K562 (cell line): ENCODE results near the gene PLK1. TPM values are rescaled to one million over a fixed set of nuclear protein-coding genes. Genes with fewer than 3 reads are reported as not detected.

Experiments used
- ASH1L ChIP-seq: fragments of 450-650 bp; IDR thresholded peaks from 2 replicates; pipeline ENCODE4 v1.6.1; 2018; ENCODE audit warnings: borderline replicate concordance, mild to moderate bottlenecking, low read depth; ENCODE audit not compliant: partially characterized antibody
- BHLHE40 ChIP-seq: IDR thresholded peaks from 2 replicates; pipeline ENCODE4 v1.6.1; 2011; ENCODE audit warnings: low read length, improper control_type of control experiment
- DPF2 ChIP-seq: fragments of 450-650 bp; IDR thresholded peaks from 2 replicates; pipeline ENCODE4 v1.6.1; 2016
- MIER1 ChIP-seq: fragments of 450-650 bp; IDR thresholded peaks from 2 replicates; pipeline ENCODE4 v1.6.1; 2016; ENCODE audit warnings: antibody characterized with exemption, mild to moderate bottlenecking, low read depth
- MTF1 ChIP-seq: fragments of 250-450 bp; sonication (Bioruptor Pico); IDR thresholded peaks from 2 replicates; pipeline ENCODE4 v1.9.0; 2021; ENCODE audit warnings: moderate library complexity, mild to moderate bottlenecking, inconsistent platforms, borderline replicate concordance
- MXI1 ChIP-seq: IDR thresholded peaks from 2 replicates; pipeline ENCODE4 v1.6.1; 2011; ENCODE audit warnings: low read depth, mild to moderate bottlenecking, improper control_type of control experiment, low read length
- NFIC ChIP-seq: fragments of 450-650 bp; IDR thresholded peaks from 2 replicates; pipeline ENCODE4 v1.6.1; 2017; ENCODE audit warnings: mild to moderate bottlenecking, inconsistent platforms
- NFYB ChIP-seq: IDR thresholded peaks from 2 replicates; pipeline ENCODE4 v1.6.1; 2011; ENCODE audit warnings: mild to moderate bottlenecking, moderate library complexity; ENCODE audit not compliant: insufficient read length; ENCODE audit errors: extremely low read depth
- POLR2G ChIP-seq: fragments of 200-400 bp; formaldehyde crosslinking; IDR thresholded peaks from 2 replicates; pipeline ENCODE4 v1.6.1; 2017; ENCODE audit warnings: low read depth, mild to moderate bottlenecking, antibody characterized with exemption, low read length, moderate library complexity
- POLR3A ChIP-seq: IDR thresholded peaks from 2 replicates; pipeline ENCODE4 v1.6.1; 2011; ENCODE audit warnings: borderline replicate concordance, mild to moderate bottlenecking, moderate library complexity; ENCODE audit not compliant: insufficient read length, insufficient read depth; ENCODE audit errors: extremely low read depth
- RCOR1 ChIP-seq, 2 experiments: IDR thresholded peaks; 2 replicates each; pipeline ENCODE4 v1.6.1; 2012; ENCODE audit warnings: low read depth in 2 of 2, low read length in 2 of 2, borderline replicate concordance in 1 of 2, improper control_type of control experiment in 1 of 2
- SUPT5H ChIP-seq: fragments of 450-650 bp; IDR thresholded peaks from 2 replicates; pipeline ENCODE4 v1.6.1; 2016
- ZFPM2 ChIP-seq: fragments of 250-450 bp; sonication (Bioruptor Pico); IDR thresholded peaks from 2 replicates; pipeline ENCODE4 v1.5.1; 2022; ENCODE audit warnings: mild to moderate bottlenecking
- ZNF41 ChIP-seq: fragments of 250-450 bp; sonication (Bioruptor Pico); conservative IDR thresholded peaks from 2 replicates; pipeline ENCODE4 v1.4.0; 2020; ENCODE audit warnings: mild to moderate bottlenecking
- ZNF639 ChIP-seq, 2 experiments: fragments of 200-800 bp in 1 of 2; sonication (Bioruptor generic) in 1 of 2; sonication (generic) in 1 of 2; formaldehyde crosslinking in 1 of 2; IDR thresholded peaks in 1 of 2; conservative IDR thresholded peaks in 1 of 2; 2 replicates each; pipeline versions ENCODE4 v1.5.0 to v1.6.1; 2016 to 2020; ENCODE audit warnings: missing compliant biosample characterization in 1 of 2, missing genetic modification characterization in 1 of 2, missing genetic modification reagents in 1 of 2
- polyA plus RNA-seq, 8 experiments: library from polyadenylated mRNA; depleted of rRNA in 4 of 8; stranded (reverse) in 5 of 8; unstranded in 3 of 8; fragments of >200 nt; fragmentation: Nextera tagmentation in 2 of 8; fragmentation: Illumina TruSeq in 1 of 8; extraction: Ambion mirVana in 2 of 8; extraction: Trizol in 1 of 8; gene quantifications; 2 replicates each; pipeline versions ENCODE4 v1.2.1 to v1.2.3, GENCODE V29; 2011 to 2014; ENCODE audit warnings: inconsistent platforms in 1 of 8, missing spikeins in 1 of 8
- total RNA-seq, 7 experiments: library from RNA; depleted of rRNA in 6 of 7; stranded (reverse); fragments of >200 nt in 6 of 7; fragmentation: Illumina TruSeq in 2 of 7; extraction: Trizol in 2 of 7; gene quantifications; 2 replicates each; pipeline versions ENCODE4 v1.2.1 to v1.2.3, GENCODE V29; 2011 to 2021; ENCODE audit warnings: low replicate concordance in 1 of 7
- TF ChIP-seq, protein P1 (sequence below): fragments of 250-450 bp; sonication (Bioruptor Pico); IDR thresholded peaks from 2 replicates; pipeline ENCODE4 v1.4.0; 2020; ENCODE audit warnings: borderline replicate concordance
- TF ChIP-seq, protein P2 (sequence below), 2 experiments: fragments of 150-350 bp in 1 of 2; IDR thresholded peaks; 2 replicates each; pipeline ENCODE4 v1.6.1; 2012 to 2016; ENCODE audit warnings: low read depth in 2 of 2, low read length in 2 of 2, mild to moderate bottlenecking in 1 of 2, moderate library complexity in 1 of 2
- TF ChIP-seq, protein P3 (sequence below): sonication (generic); formaldehyde crosslinking; IDR thresholded peaks from 2 replicates; pipeline ENCODE4 v1.8.1; 2023; ENCODE audit warnings: mild to moderate bottlenecking, missing genetic modification reagents, moderate library complexity

PLK1 gene
- total and polyA plus RNA-seq, 9 of the 15 experiments (the other 6 are each of a cell fraction or from before 2014, with no cell fraction given), result 13.6 to 212 (median 45.5) TPM

DNA sequence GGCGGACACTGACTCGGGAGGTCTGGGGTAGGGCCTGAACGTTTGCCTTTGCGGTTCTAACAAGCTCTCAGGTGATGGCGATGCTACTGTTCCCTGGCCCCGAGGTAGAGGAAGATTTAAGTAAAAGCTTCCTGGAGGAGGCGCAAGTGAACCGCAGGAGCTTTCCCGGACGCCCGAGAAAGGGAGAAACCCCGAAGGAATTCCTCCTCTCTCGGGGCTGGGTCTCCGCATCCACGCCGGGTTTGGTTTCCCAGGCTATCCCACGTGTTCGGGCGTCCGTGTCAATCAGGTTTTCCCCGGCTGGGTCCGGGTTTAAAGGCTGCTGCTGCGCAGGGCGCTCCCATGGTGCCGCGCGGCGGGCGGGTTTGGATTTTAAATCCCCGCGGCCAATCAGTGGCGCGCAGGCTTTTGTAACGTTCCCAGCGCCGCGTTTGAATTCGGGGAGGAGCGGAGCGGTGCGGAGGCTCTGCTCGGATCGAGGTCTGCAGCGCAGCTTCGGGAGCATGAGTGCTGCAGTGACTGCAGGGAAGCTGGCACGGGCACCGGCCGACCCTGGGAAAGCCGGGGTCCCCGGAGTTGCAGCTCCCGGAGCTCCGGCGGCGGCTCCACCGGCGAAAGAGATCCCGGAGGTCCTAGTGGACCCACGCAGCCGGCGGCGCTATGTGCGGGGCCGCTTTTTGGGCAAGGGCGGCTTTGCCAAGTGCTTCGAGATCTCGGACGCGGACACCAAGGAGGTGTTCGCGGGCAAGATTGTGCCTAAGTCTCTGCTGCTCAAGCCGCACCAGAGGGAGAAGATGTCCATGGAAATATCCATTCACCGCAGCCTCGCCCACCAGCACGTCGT, at the start of gene PLK1 (continued):
- peak; percentile 70 for TF ChIP-seq SUPT5H
- no peak for TF ChIP-seq BHLHE40
- no peak for TF ChIP-seq MIER1
- TF ChIP-seq NFYB, result peak; percentile 36
- TF ChIP-seq, protein P1, sequence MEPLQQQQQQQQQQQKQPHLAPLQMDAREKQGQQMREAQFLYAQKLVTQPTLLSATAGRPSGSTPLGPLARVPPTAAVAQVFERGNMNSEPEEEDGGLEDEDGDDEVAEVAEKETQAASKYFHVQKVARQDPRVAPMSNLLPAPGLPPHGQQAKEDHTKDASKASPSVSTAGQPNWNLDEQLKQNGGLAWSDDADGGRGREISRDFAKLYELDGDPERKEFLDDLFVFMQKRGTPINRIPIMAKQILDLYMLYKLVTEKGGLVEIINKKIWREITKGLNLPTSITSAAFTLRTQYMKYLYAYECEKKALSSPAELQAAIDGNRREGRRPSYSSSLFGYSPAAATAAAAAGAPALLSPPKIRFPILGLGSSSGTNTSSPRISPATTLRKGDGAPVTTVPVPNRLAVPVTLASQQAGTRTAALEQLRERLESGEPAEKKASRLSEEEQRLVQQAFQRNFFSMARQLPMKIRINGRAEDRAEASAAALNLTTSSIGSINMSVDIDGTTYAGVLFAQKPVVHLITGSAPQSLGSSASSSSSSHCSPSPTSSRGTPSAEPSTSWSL, result no peak
- TF ChIP-seq ZNF41 (CRISPR knock-in tag), result no peak
- TF ChIP-seq RCOR1 (IDR thresholded peaks at IDR 0.05; ENCODE audit: borderline replicate concordance in 1 of 2, low read depth in 2 of 2, low read length in 2 of 2), result peak in 1 of 2 experiments; percentile 61; a peak in 2 of 4 replicates
- TF ChIP-seq, protein P2, sequence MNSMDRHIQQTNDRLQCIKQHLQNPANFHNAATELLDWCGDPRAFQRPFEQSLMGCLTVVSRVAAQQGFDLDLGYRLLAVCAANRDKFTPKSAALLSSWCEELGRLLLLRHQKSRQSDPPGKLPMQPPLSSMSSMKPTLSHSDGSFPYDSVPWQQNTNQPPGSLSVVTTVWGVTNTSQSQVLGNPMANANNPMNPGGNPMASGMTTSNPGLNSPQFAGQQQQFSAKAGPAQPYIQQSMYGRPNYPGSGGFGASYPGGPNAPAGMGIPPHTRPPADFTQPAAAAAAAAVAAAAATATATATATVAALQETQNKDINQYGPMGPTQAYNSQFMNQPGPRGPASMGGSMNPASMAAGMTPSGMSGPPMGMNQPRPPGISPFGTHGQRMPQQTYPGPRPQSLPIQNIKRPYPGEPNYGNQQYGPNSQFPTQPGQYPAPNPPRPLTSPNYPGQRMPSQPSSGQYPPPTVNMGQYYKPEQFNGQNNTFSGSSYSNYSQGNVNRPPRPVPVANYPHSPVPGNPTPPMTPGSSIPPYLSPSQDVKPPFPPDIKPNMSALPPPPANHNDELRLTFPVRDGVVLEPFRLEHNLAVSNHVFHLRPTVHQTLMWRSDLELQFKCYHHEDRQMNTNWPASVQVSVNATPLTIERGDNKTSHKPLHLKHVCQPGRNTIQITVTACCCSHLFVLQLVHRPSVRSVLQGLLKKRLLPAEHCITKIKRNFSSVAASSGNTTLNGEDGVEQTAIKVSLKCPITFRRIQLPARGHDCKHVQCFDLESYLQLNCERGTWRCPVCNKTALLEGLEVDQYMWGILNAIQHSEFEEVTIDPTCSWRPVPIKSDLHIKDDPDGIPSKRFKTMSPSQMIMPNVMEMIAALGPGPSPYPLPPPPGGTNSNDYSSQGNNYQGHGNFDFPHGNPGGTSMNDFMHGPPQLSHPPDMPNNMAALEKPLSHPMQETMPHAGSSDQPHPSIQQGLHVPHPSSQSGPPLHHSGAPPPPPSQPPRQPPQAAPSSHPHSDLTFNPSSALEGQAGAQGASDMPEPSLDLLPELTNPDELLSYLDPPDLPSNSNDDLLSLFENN (IDR thresholded peaks at IDR 0.05; ENCODE audit: low read depth in 2 of 2, low read length in 2 of 2), result peak in 1 of 2 experiments; percentile 14; a peak in 1 of 4 replicates
- peak; percentile 97 for TF ChIP-seq POLR2G
- no peak for TF ChIP-seq POLR3A
- no peak for TF ChIP-seq DPF2
- TF ChIP-seq, protein P3, sequence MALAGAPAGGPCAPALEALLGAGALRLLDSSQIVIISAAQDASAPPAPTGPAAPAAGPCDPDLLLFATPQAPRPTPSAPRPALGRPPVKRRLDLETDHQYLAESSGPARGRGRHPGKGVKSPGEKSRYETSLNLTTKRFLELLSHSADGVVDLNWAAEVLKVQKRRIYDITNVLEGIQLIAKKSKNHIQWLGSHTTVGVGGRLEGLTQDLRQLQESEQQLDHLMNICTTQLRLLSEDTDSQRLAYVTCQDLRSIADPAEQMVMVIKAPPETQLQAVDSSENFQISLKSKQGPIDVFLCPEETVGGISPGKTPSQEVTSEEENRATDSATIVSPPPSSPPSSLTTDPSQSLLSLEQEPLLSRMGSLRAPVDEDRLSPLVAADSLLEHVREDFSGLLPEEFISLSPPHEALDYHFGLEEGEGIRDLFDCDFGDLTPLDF (CRISPR knock-in tag), result peak; percentile 75; the same call in 1 of the 2 replicates
- peak; percentile 92 for TF ChIP-seq MXI1
- TF ChIP-seq MTF1 (CRISPR knock-in tag), result no peak
- TF ChIP-seq ASH1L, result no peak
- no peak for TF ChIP-seq NFIC
- TF ChIP-seq ZNF639 (CRISPR knock-in tag; conservative IDR thresholded peaks at IDR 0.05 in 1 of 2, IDR thresholded peaks at IDR 0.05 in 1 of 2), result peak in 1 of 2 experiments; percentile 55; a peak in 1 of 4 replicates
- no peak for TF ChIP-seq ZFPM2 (CRISPR knock-in tag)
